HepG2 (cell line): ENCODE results near the gene TRRAP. TPM values are rescaled to one million over a fixed set of nuclear protein-coding genes. Genes with fewer than 3 reads are reported as not detected.

ENCODE experiments used
- ATAC-seq: fragments of 200-7000 bp; cut with Tn5 transposase; 3 replicates; pipeline ENCODE4 v1.9.1; 2020; ENCODE audit warnings: mild to moderate bottlenecking, moderate library complexity
- BruUV-seq: library from RNA; stranded (reverse); fragments of 400-500 nt; replicated peaks from 2 replicates; lab custom pipeline; 2021; lab: Mats Ljungman, UMichigan
- CTCF ChIA-PET: fragments of 300-600 bp; formaldehyde crosslinking; extraction: SDS; loops from one replicate; lab custom pipeline; 2021; ENCODE audit warnings: low total read pairs, inconsistent platforms, low intra/inter-chr PET ratio; lab: Yijun Ruan, JAX
- POLR2A ChIA-PET: fragments of 350-600 bp; sonication (Branson Sonifier 250); formaldehyde crosslinking; loops from one replicate; lab custom pipeline; 2020; ENCODE audit warnings: antibody characterized with exemption, inconsistent platforms; lab: Yijun Ruan, JAX
- DNase-seq: peaks from one replicate; pipeline ENCODE4 v3.0.0-alpha.2; 2015; ENCODE audit warnings: low spot score
- FAIRE-seq: peaks from 3 replicates; lab custom pipeline; 2011; peaks lifted over from hg19 to GRCh38; lab: Jason Lieb, UNC
- H2AFZ ChIP-seq: one replicate; pipeline ENCODE4 v1.6.1; 2011; ENCODE audit warnings: low read length, inconsistent platforms
- H3K27ac ChIP-seq: fragments of 300-600 bp; 3 replicates; pipeline ENCODE4 v1.8.0; 2011; ENCODE audit warnings: mixed run types, mild to moderate bottlenecking, mixed read lengths, low read length, inconsistent platforms; ENCODE audit not compliant: insufficient read depth; ENCODE audit errors: extremely low read length
- H3K27me3 ChIP-seq, 2 experiments: fragments of 200-600 bp in 1 of 2; 2 replicates in 1 of 2; 3 replicates in 1 of 2; pipeline versions ENCODE4 v1.6.0 to v1.8.0; 2011; ENCODE audit warnings: low read length in 2 of 2, mild to moderate bottlenecking in 2 of 2, moderate library complexity in 2 of 2, inconsistent platforms in 1 of 2; ENCODE audit not compliant: insufficient read depth in 2 of 2, control insufficient read depth in 1 of 2
- H3K36me3 ChIP-seq, 2 experiments: fragments of 200-600 bp in 1 of 2; replicated peaks in 1 of 2; 2 replicates in 1 of 2; 3 replicates in 1 of 2; pipeline versions ENCODE4 v1.5.1 to v1.8.0; 2011; ENCODE audit warnings: low read length in 2 of 2, inconsistent platforms in 1 of 2; ENCODE audit not compliant: insufficient read depth in 2 of 2, control insufficient read depth in 1 of 2
- H3K4me1 ChIP-seq: 2 replicates; pipeline ENCODE4 v1.5.1; 2012; ENCODE audit warnings: low read length, inconsistent platforms; ENCODE audit not compliant: insufficient read depth
- H3K4me2 ChIP-seq: 2 replicates; pipeline ENCODE4 v1.6.0; 2011; ENCODE audit warnings: low read depth, low read length, inconsistent platforms
- H3K4me3 ChIP-seq, 3 experiments: fragments of 200-600 bp in 1 of 3; sonication (generic), shearing (Covaris generic) in 1 of 3; replicated peaks in 1 of 3; 2 replicates each; pipeline ENCODE4 v1.5.1; 2011 to 2016; ENCODE audit warnings: low read length in 3 of 3, inconsistent platforms in 2 of 3, low read depth in 2 of 3, mild to moderate bottlenecking in 2 of 3, control low read depth in 1 of 3, mixed read lengths in 1 of 3; ENCODE audit not compliant: insufficient read depth in 1 of 3
- H3K79me2 ChIP-seq: one replicate; pipeline ENCODE4 v1.6.1; 2011; ENCODE audit warnings: low read length, inconsistent platforms; ENCODE audit not compliant: insufficient read depth
- H3K9ac ChIP-seq: 2 replicates; pipeline ENCODE4 v1.6.0; 2011; ENCODE audit warnings: mild to moderate bottlenecking, low read depth, low read length, inconsistent platforms; ENCODE audit not compliant: insufficient read depth
- H3K9me3 ChIP-seq: 2 replicates; pipeline ENCODE4 v1.5.1; 2012; ENCODE audit warnings: mild to moderate bottlenecking, low read length
- H4K20me1 ChIP-seq: 2 replicates; pipeline ENCODE4 v1.6.0; 2011; ENCODE audit warnings: inconsistent platforms, mild to moderate bottlenecking, low read length, moderate library complexity; ENCODE audit not compliant: insufficient read depth
- HDAC6 ChIP-seq: fragments of 200-600 bp; sonication (generic); IDR thresholded peaks from 2 replicates; pipeline ENCODE4 v1.7.0; 2017; ENCODE audit warnings: mild to moderate bottlenecking, antibody characterized with exemption, low read length, low read depth
- KDM3A ChIP-seq: IDR thresholded peaks from 2 replicates; pipeline ENCODE4 v1.6.1; 2018; ENCODE audit warnings: low read depth, missing compliant biosample characterization
- YEATS2 ChIP-seq: sonication (generic); formaldehyde crosslinking; IDR thresholded peaks from 2 replicates; pipeline ENCODE4 v1.4.0; 2020; ENCODE audit warnings: missing genetic modification reagents, borderline replicate concordance
- YEATS4 ChIP-seq: sonication (generic); formaldehyde crosslinking; IDR thresholded peaks from 2 replicates; pipeline ENCODE4 v1.4.0; 2020; ENCODE audit warnings: missing genetic modification reagents, borderline replicate concordance
- ZNF605 ChIP-seq: sonication (generic); formaldehyde crosslinking; IDR thresholded peaks from 2 replicates; pipeline ENCODE4 v1.8.0; 2022; ENCODE audit warnings: mild to moderate bottlenecking, missing genetic modification reagents
- ZNF816 ChIP-seq: sonication (generic); formaldehyde crosslinking; IDR thresholded peaks from 2 replicates; pipeline ENCODE4 v1.8.0; 2022; ENCODE audit warnings: missing genetic modification reagents, mild to moderate bottlenecking, borderline replicate concordance
- WGBS: methylation state at CpG from one replicate; pipeline ENCODE4 v1.1.6; 2017; ENCODE audit warnings: low lambda C conversion rate; 5-methylcytosine and 5-hydroxymethylcytosine counted together
- in situ Hi-C: cut with HindIII; loops from 2 replicates; pipeline ENCODE4 v1.10.0; 2017; ENCODE audit warnings: low pct_unique_long_range_greater_than_20kb; ENCODE audit not compliant: extremely low pct_ligation_motif_present
- intact Hi-C: fragments of 100-400 bp; cut with micrococcal nuclease; formaldehyde crosslinking; loops from one replicate; pipeline ENCODE4 v1.10.0; 2022; ENCODE audit not compliant: unreplicated experiment
- polyA plus RNA-seq, 8 experiments: library from polyadenylated mRNA; depleted of rRNA in 3 of 8; stranded (reverse) in 7 of 8; unstranded in 1 of 8; fragments of >200 nt; fragmentation: Illumina TruSeq in 4 of 8; extraction: Trizol in 4 of 8; gene quantifications; 2 replicates each; pipeline versions ENCODE4 v1.2.1 to v1.2.3, GENCODE V29; 2011 to 2016; ENCODE audit warnings: low read depth in 4 of 8, missing spikeins in 1 of 8, mixed read lengths in 1 of 8; ENCODE audit not compliant: insufficient read depth in 1 of 8
- total RNA-seq, 5 experiments: library from RNA; depleted of rRNA; stranded (reverse); fragments of >200 nt; fragmentation: Illumina TruSeq; extraction: Trizol; gene quantifications; 2 replicates each; pipeline ENCODE4 v1.2.3, GENCODE V29; 2016; ENCODE audit warnings: low read depth in 1 of 5
- TF ChIP-seq, protein P1 (sequence below): sonication (generic); formaldehyde crosslinking; IDR thresholded peaks from 2 replicates; pipeline ENCODE4 v1.8.0; 2022; ENCODE audit warnings: missing genetic modification reagents, mild to moderate bottlenecking, inconsistent platforms, borderline replicate concordance
- TF ChIP-seq, protein P2 (sequence below): sonication (generic); formaldehyde crosslinking; IDR thresholded peaks from 2 replicates; pipeline ENCODE4 v1.9.0; 2021; ENCODE audit warnings: missing genetic modification reagents, borderline replicate concordance

TRRAP gene
- total and polyA plus RNA-seq, 2 of the 13 experiments (the other 11 are each of a cell fraction or from before 2014, with no cell fraction given) = 8.6 to 10.5 TPM

DNA sequence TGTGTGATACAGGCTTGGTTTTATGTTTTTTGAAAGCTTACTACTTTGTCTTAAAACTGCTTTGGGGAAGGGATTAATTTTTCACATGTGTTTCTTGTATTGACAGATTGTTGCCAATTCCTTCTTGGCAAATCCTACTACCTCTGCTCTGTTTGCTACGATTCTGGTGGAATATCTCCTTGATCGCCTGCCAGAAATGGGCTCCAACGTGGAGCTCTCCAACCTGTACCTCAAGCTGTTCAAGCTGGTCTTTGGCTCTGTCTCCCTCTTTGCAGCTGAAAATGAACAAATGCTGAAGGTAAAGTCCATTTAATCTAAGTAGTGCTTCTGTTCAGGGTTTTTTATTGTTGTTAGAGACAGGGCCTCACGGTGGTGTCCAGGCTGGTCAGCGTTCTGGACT, 33.6 kb downstream of the TRRAP start:
- Histone ChIP-seq H2AFZ (no peak overlapping the region), H3K27me3 (no peaks in the 10 kb centered on the region), H3K4me3 (no peak overlapping the region), H3K9me3 (no peaks in the 10 kb centered on the region), H3K27ac (no peak overlapping the region), H3K4me1 (no peaks in the 10 kb centered on the region), H3K4me2 (no peak overlapping the region), H4K20me1 (no peaks in the 10 kb centered on the region), H3K79me2 (no peaks in the 10 kb centered on the region), H3K36me3 (peaks cover 23 to 78% of the 10 kb centered on the region in 2 experiments), H3K9ac (no peak overlapping the region)
- in situ Hi-C loops (no loop called here), intact Hi-C loops (no loop called here)
- ChIA-PET CTCF (no interaction called here), POLR2A (no interaction called here)
- DNase-seq (no peak), ATAC-seq (no peak), FAIRE-seq (no peak)
- TF ChIP-seq YEATS4 (CRISPR knock-in tag) (no peak), ZNF605 (CRISPR knock-in tag) (no peak), KDM3A (CRISPR knock-in tag) (no peak), ZNF816 (no peak), HDAC6 (no peak), YEATS2 (no peak)
- TF ChIP-seq, protein P1, sequence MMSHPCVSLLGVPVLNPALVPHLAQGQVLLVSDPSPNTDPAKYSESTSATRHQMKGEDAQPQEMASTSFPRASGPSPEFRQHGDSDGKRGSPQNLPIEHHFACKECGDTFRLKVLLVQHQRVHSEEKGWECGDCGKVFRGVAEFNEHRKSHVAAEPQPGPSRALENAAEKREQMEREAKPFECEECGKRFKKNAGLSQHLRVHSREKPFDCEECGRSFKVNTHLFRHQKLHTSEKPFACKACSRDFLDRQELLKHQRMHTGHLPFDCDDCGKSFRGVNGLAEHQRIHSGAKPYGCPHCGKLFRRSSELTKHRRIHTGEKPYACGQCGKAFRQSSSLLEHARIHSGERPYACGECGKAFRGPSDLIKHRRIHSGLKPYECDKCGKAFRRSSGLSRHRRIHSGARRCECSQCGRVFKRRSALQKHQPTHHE = no peak
- no TSS peak for BruUV-seq
- WGBS = 96% methylated on average over 5 of the region's 5 CpGs

DNA sequence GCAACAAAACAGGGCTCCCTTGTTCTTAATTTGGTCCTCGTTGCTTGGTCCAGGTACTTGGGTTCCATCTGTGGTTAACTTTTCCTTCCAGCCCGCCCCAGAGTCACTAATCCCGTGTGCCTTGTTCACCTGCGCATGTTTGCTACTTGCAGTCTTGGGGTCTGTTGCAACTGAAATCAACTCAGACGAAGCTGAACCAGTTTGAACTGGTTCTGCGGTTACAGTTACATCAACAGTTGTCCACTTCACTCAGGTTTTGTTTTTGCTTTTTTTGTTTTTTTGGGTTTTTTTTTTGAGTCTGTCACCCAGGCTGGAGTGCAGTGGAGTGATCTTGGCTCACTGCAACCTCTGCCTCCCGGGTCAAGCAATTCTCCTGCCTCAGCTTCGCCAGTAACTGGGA, 34.7 kb downstream of the TRRAP start:
- ChIA-PET CTCF (no interaction called here), POLR2A (no interaction called here)
- no peak overlapping the region for H3K27ac ChIP-seq
- in situ Hi-C loops (no loop called here), intact Hi-C loops (no loop called here)
- H3K4me3 ChIP-seq = no peak overlapping the region
- no peak for FAIRE-seq
- TF ChIP-seq, protein P2, sequence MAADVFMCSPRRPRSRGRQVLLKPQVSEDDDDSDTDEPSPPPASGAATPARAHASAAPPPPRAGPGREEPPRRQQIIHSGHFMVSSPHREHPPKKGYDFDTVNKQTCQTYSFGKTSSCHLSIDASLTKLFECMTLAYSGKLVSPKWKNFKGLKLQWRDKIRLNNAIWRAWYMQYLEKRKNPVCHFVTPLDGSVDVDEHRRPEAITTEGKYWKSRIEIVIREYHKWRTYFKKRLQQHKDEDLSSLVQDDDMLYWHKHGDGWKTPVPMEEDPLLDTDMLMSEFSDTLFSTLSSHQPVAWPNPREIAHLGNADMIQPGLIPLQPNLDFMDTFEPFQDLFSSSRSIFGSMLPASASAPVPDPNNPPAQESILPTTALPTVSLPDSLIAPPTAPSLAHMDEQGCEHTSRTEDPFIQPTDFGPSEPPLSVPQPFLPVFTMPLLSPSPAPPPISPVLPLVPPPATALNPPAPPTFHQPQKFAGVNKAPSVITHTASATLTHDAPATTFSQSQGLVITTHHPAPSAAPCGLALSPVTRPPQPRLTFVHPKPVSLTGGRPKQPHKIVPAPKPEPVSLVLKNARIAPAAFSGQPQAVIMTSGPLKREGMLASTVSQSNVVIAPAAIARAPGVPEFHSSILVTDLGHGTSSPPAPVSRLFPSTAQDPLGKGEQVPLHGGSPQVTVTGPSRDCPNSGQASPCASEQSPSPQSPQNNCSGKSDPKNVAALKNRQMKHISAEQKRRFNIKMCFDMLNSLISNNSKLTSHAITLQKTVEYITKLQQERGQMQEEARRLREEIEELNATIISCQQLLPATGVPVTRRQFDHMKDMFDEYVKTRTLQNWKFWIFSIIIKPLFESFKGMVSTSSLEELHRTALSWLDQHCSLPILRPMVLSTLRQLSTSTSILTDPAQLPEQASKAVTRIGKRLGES (CRISPR knock-in tag) = no peak
- no peak overlapping the region for H3K4me2 ChIP-seq
- H4K20me1 ChIP-seq = no peaks in the 10 kb centered on the region
- no peaks in the 10 kb centered on the region for H3K79me2 ChIP-seq
- WGBS = 100% methylated on average over 8 of the region's 8 CpGs
- no peaks in the 10 kb centered on the region for H3K9me3 ChIP-seq
- H3K27me3 ChIP-seq = no peaks in the 10 kb centered on the region
- no TSS peak for BruUV-seq
- H3K36me3 ChIP-seq = peaks cover 24 to 78% of the 10 kb centered on the region in 2 experiments
- H2AFZ ChIP-seq = no peak overlapping the region
- H3K4me1 ChIP-seq = no peaks in the 10 kb centered on the region
- H3K9ac ChIP-seq = no peak overlapping the region
- DNase-seq = no peak
- ATAC-seq = no peak
